Suppressor macrophage treated with lipopolysaccharide for 4 hours (primary cell): Measurements from ENCODE around the gene EGFL6.
"Not testable (repeated sequence)": the region's sequence is repeated elsewhere in the genome, so short reads cannot be mapped to it uniquely, and the experiment has no call there.

ENCODE experiments used
- DNase-seq: peaks from one replicate; pipeline ENCODE4 v3.0.0-alpha.2; 2020

The EGFL6 gene

GRCh38 chrX:13598877-13599276 lies 29.5 kb downstream of the EGFL6 start:
- peak; percentile 14 for DNase-seq

GRCh38 chrX:13599491-13599890 lies 30.1 kb downstream of the EGFL6 start:
- peak; percentile 16 for DNase-seq

- DNase-seq: no peak
Measured at GRCh38 chrX:13605611-13606010, 36.2 kb downstream of the EGFL6 start.

GRCh38 chrX:13607331-13607995 lies 38.1 kb downstream of the EGFL6 start:
- DNase-seq: no peak

- DNase-seq: no peak
Measured at GRCh38 chrX:13607996-13608365, 38.6 kb downstream of the EGFL6 start.

GRCh38 chrX:13614154-13614553 lies 44.8 kb downstream of the EGFL6 start:
- no peak for DNase-seq

- no peak for DNase-seq
Measured at GRCh38 chrX:13620207-13620606, 50.8 kb downstream of the EGFL6 start.

- DNase-seq: no peak
Measured at GRCh38 chrX:13622401-13622964, 53.1 kb downstream of the EGFL6 start.

- no peak for DNase-seq
Measured at GRCh38 chrX:13627306-13627705, 57.9 kb downstream of the EGFL6 start.

- DNase-seq: not testable (repeated sequence)
Measured at GRCh38 chrX:13637224-13637623, 67.8 kb downstream of the EGFL6 start.

- no peak for DNase-seq
Measured at GRCh38 chrX:13638021-13638420, 68.6 kb downstream of the EGFL6 start.

GRCh38 chrX:13638826-13639225 lies 69.4 kb downstream of the EGFL6 start:
- DNase-seq: no peak

GRCh38 chrX:13641684-13642083 lies 72.3 kb downstream of the EGFL6 start:
- not testable (repeated sequence) for DNase-seq

- DNase-seq: no peak
Measured at GRCh38 chrX:13645464-13646153, 76.2 kb downstream of the EGFL6 start.

GRCh38 chrX:13646154-13646549 lies 76.8 kb downstream of the EGFL6 start:
- peak; percentile 47 for DNase-seq

GRCh38 chrX:13647709-13648212 lies 78.4 kb downstream of the EGFL6 start:
- peak; percentile 80 for DNase-seq

GRCh38 chrX:13648336-13648735 lies 78.9 kb downstream of the EGFL6 start:
- not testable (repeated sequence) for DNase-seq

GRCh38 chrX:13649838-13650237 lies 80.4 kb downstream of the EGFL6 start:
- DNase-seq: no peak

GRCh38 chrX:13650318-13650717 lies 80.9 kb downstream of the EGFL6 start:
- no peak for DNase-seq

GRCh38 chrX:13651150-13651549 lies 81.7 kb downstream of the EGFL6 start:
- no peak for DNase-seq

GRCh38 chrX:13652287-13652793 lies 82.9 kb downstream of the EGFL6 start:
- DNase-seq: no peak

- DNase-seq: peak; percentile 95
Measured at GRCh38 chrX:13652850-13653693, 83.7 kb downstream of the EGFL6 start, which contains the start of gene TCEANC. TSS of gene TCEANC (plus strand) at chrX:13653141. CDS start at chrX:13662509, 9,368 bp downstream.

GRCh38 chrX:13654116-13654515 lies 84.7 kb downstream of the EGFL6 start:
- no peak for DNase-seq
